NK-92 (cell line): Measurements from ENCODE around the gene NELFCD.

ENCODE experiments used
- DNase-seq: peaks from one replicate; lab custom pipeline; 2025; ENCODE audit not compliant: unreplicated experiment; lab: John Stamatoyannopoulos, UW

Gene NELFCD

GRCh38 chr20:59042796-59043631, 62.0 kb downstream of the NELFCD start:
- DNase-seq: peak; percentile 59

DNA sequence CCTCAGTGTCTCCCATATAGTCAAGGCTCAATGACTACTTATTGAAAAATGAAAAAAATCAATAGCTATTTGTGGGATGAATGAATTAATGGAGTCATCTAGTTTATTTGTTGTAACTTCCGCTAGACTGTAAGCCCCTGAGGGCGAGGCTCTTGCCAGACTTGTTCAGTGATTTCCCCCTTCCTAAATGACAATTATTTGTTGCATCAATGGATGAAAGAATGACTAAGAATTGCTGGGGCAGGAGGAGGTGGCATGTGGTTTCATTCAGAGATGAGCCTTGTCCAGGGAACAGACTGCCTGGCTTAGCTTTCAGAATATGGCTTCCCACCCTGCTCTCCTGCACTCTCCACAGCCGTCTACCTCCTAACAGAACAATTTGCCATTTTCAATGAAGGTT, 62.6 kb downstream of the NELFCD start:
- DNase-seq: no peak

GRCh38 chr20:59044295-59044694, 63.2 kb downstream of the NELFCD start:
- DNase-seq: no peak
